ENCODE data around the gene PPP1R7. TPM values are rescaled to one million over a fixed set of nuclear protein-coding genes. Genes with fewer than 3 reads are reported as not detected.

Gene PPP1R7
- total and polyA plus RNA-seq, 2 of the 4 experiments (the other 2 are of a cell fraction): 60.8 to 70.0 TPM

DNA sequence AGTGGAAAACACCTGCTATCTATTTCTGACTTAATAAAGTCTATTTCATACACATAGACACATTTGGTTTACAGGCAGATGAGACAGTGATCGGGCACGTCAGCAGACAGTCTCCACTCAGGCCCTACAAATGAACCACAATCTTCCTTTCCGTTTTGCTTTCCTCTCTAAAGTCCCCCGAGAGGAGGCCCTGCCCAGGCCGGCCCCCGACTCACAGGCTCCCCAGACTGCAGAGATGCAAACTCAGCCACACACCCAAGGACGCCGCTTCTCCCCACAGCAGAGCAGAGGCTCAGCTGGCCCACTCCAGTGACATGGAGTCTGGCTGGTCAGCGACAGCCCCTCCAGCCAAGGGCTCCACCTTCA, 38.8 kb upstream of the PPP1R7 start:
- POLR2A ChIA-PET (ENCODE audit: unreplicated experiment): no interaction called here
- intact Hi-C loops (cut with micrococcal nuclease): no loop called here
- dilution Hi-C loops (cut with HindIII; ENCODE audit: low sequenced_read_pairs, unreplicated experiment): no loop called here

More for the DNA sequence above, 38.8 kb upstream of the PPP1R7 start:
- H3K56ac ChIP-seq (ENCODE audit: extremely low read depth, insufficient read depth, low read length): no peak overlapping the region
- H3K27me3 ChIP-seq (ENCODE audit: control insufficient read depth, insufficient read depth, low read length): no peaks in the 10 kb centered on the region
- WGBS, 2 experiments (ENCODE audit: extremely low coverage in 2 of 2, insufficient read length in 1 of 2): 100% methylated on average over 2 of the region's 9 CpGs; no CpG with 5 or more reads in 1 of the 2 experiments
- CTCF ChIA-PET: no interaction called here
- H3K23ac ChIP-seq (ENCODE audit: low read depth, low read length): no peak overlapping the region
- H3K18ac ChIP-seq (ENCODE audit: low read depth, low read length): no peak overlapping the region
- no peak overlapping the region for H2BK5ac ChIP-seq (ENCODE audit: low read depth, low read length, poor library complexity, severe bottlenecking)
- H4K8ac ChIP-seq (ENCODE audit: low read depth in 2 of 2, low read length in 2 of 2): no peak overlapping the region
- 0 out of 4 replicates have a peak, but pooled peaks cover 0 to 2% of the 10 kb centered on the region in 2 experiments for H3K79me1 ChIP-seq (ENCODE audit: low read depth in 1 of 2, low read length in 2 of 2)
- H3K14ac ChIP-seq (replicated peaks; ENCODE audit: low read depth, low read length): no peak overlapping the region
- H3K4me2 ChIP-seq (ENCODE audit: low read depth, low read length): no peak overlapping the region
- no peak overlapping the region for H3K27ac ChIP-seq (ENCODE audit: insufficient read depth, low read length)
- no peak overlapping the region for H2BK15ac ChIP-seq (ENCODE audit: low read depth, low read length)
- BruUV-seq (replicated peaks): no TSS peak
- no peak overlapping the region for H3K9ac ChIP-seq (ENCODE audit: low read depth, low read length)
- no peak overlapping the region for H2BK20ac ChIP-seq (ENCODE audit: low read depth, low read length)
- no peak overlapping the region for H3K4me3 ChIP-seq (ENCODE audit: insufficient read depth, low read depth, low read length)
- no peaks in the 10 kb centered on the region for H4K20me1 ChIP-seq (ENCODE audit: insufficient read depth, low read length)
- no peak overlapping the region for H3K4ac ChIP-seq (ENCODE audit: low read depth, low read length)
- H3K36me3 ChIP-seq (ENCODE audit: control insufficient read depth, insufficient read depth, low read length): 0 out of 2 replicates have a peak, but pooled peaks cover 2% of the 10 kb centered on the region
- H2AK9ac ChIP-seq (replicated peaks; ENCODE audit: low read depth, low read length, poor library complexity): no peak overlapping the region
- DNase-seq (no peak), ATAC-seq (ENCODE audit: low read depth) (no peak)
- H2AK5ac ChIP-seq (ENCODE audit: low read depth, low read length): no peak overlapping the region
- H2BK120ac ChIP-seq (ENCODE audit: low read depth, low read length): no peak overlapping the region
- in situ Hi-C loops (cut with MboI; ENCODE audit: low sequenced_read_pairs): no loop called here
- TF ChIP-seq POLR2A (IDR thresholded peaks at IDR 0.05; ENCODE audit: low read depth, low read length) (no peak), SMC3 (IDR thresholded peaks at IDR 0.05; ENCODE audit: low read depth, low read length) (no peak)
- TF ChIP-seq, protein P1, sequence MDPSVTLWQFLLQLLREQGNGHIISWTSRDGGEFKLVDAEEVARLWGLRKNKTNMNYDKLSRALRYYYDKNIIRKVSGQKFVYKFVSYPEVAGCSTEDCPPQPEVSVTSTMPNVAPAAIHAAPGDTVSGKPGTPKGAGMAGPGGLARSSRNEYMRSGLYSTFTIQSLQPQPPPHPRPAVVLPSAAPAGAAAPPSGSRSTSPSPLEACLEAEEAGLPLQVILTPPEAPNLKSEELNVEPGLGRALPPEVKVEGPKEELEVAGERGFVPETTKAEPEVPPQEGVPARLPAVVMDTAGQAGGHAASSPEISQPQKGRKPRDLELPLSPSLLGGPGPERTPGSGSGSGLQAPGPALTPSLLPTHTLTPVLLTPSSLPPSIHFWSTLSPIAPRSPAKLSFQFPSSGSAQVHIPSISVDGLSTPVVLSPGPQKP (IDR thresholded peaks at IDR 0.05; ENCODE audit: borderline replicate concordance, low read depth, low read length): no peak
- peaks cover 6% of the 10 kb centered on the region; the same call in 1 of the 2 replicates for H3K9me1 ChIP-seq (ENCODE audit: insufficient read depth, low read length)
- no peaks in the 10 kb centered on the region for H3K4me1 ChIP-seq (ENCODE audit: control insufficient read depth, insufficient read depth, low read length)
- H4K91ac ChIP-seq (ENCODE audit: insufficient read depth, low read depth, low read length): no peak overlapping the region
- no peaks in the 10 kb centered on the region for H3K9me3 ChIP-seq (ENCODE audit: control insufficient read depth, insufficient read depth, low read length)
- no peak overlapping the region for H4K5ac ChIP-seq (ENCODE audit: low read depth, low read length)
- no peak overlapping the region for H2AFZ ChIP-seq (replicated peaks; ENCODE audit: low read length, poor library complexity)

All from IMR-90 (cell line).